Motor neuron (in vitro differentiated cells): ENCODE data around the gene FMN1. TPM values are rescaled to one million over a fixed set of nuclear protein-coding genes. Genes with fewer than 3 reads are reported as not detected.
A peak's percentile ranks its signal among the peaks of the same experiment; 100 is the strongest.

ENCODE experiments used
- ATAC-seq, 8 experiments: fragments of 200-7000 bp; cut with Tn5 transposase; replicated peaks in 6 of 8; 2 replicates each; pipeline ENCODE4 v1.8.0; 2021; ENCODE audit warnings: mild to moderate bottlenecking in 8 of 8, moderate library complexity in 8 of 8
- H3K27ac ChIP-seq, 2 donors: fragments of 250-450 bp; sonication (Bioruptor Pico); 2 replicates each; pipeline ENCODE4 v1.9.0; 2021; ENCODE audit warnings: antibody characterized with exemption in 2 of 2, mild to moderate bottlenecking in 2 of 2, moderate library complexity in 1 of 2
- H3K4me1 ChIP-seq, 2 donors: fragments of 250-450 bp; sonication (Bioruptor Pico); replicated peaks in 1 of 2; 2 replicates each; pipeline ENCODE4 v1.6.1; 2021; ENCODE audit warnings: antibody characterized with exemption in 2 of 2, mild to moderate bottlenecking in 2 of 2, moderate library complexity in 1 of 2
- H3K4me3 ChIP-seq, 5 donors: fragments of 250-450 bp; sonication (Bioruptor Pico); 2 replicates each; pipeline ENCODE4 v1.9.0; 2021; ENCODE audit warnings: antibody characterized with exemption in 5 of 5, mild to moderate bottlenecking in 5 of 5, moderate library complexity in 4 of 5
- WGBS, 10 experiments: fragments of 450-650 bp; shearing (Covaris generic); methylation state at CpG; one replicate each; pipeline ENCODE4 v1.0.0; 2022; 5-methylcytosine and 5-hydroxymethylcytosine counted together
- in situ Hi-C, 9 experiments: fragments of 400-800 bp; cut with MboI; loops; one replicate each; pipeline ENCODE4 v1.15.0; 2021; ENCODE audit warnings: low sequenced_read_pairs in 9 of 9, low pct_unique_long_range_greater_than_20kb in 2 of 9; ENCODE audit not compliant: unreplicated experiment in 9 of 9
- total RNA-seq, 8 experiments: library from RNA; unstranded; fragments of 300-600 nt; gene quantifications; 2 replicates each; pipeline versions ENCODE4 v1.2.3 to v1.2.4, GENCODE V29; 2022

The FMN1 gene
- total RNA-seq, 8 experiments from 2014 or later = 0.27 to 4.2 (median 2.0) TPM

DNA sequence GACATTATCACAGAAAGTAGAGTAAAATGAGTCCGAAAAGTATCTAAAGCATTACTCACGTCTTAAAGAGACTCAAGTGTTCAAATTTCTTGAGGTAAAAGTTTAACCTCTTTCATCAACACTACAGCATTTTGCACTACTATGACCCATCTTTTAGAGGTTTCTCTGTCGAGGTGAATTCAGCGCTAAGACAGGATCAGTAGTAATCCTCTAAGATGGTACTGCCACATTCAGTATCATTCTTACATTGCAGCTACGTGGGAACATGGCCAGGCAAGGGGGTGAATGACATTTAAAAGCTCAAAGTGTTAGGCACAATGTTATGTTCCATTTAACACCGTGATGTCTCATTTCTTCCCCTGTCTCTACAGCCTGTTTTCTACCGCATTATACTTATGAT lies 210.8 kb downstream of the FMN1 start:
- in situ Hi-C loops = loop anchor here in 4 of 9 experiments (25.0 kb wide), 1 partner anchor 321 kb away; no protein-coding TSS in a partner anchor
- Histone ChIP-seq H3K27ac (no peak overlapping the region), H3K4me3 (no peak overlapping the region), H3K4me1 (no peaks in the 10 kb centered on the region)
- no peak for ATAC-seq
- 61 to 98% (median 89%) methylated on average over 2 to 7 of the region's 7 CpGs for WGBS, 10 experiments

DNA sequence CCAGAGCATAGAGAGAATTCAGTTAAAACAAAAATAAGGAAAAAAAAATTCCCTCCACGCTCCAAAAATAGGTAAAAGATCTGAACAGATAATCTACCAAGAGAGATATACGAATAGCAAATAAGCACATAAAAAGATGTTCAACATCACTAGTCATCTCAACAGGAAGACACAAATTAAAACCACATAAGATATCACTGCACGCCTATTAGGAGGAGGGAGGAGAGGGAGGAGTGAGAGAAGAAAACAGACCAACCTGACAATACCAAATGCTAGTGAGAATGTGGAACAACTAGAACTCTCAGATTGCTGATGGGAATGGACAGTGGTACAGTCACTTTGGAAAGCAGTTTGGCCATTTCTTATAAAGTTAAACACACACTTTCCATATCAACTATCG lies 212.5 kb downstream of the FMN1 start:
- WGBS, 10 experiments = 29 to 100% (median 95%) methylated on average over 1 to 4 of the region's 4 CpGs
- Histone ChIP-seq H3K4me3 (no peak overlapping the region), H3K4me1 (no peaks in the 10 kb centered on the region), H3K27ac (no peak overlapping the region)
- ATAC-seq = no peak
- in situ Hi-C loops = loop anchor here in 4 of 9 experiments (25.0 kb wide), 1 partner anchor 320 kb away; no protein-coding TSS in a partner anchor

DNA sequence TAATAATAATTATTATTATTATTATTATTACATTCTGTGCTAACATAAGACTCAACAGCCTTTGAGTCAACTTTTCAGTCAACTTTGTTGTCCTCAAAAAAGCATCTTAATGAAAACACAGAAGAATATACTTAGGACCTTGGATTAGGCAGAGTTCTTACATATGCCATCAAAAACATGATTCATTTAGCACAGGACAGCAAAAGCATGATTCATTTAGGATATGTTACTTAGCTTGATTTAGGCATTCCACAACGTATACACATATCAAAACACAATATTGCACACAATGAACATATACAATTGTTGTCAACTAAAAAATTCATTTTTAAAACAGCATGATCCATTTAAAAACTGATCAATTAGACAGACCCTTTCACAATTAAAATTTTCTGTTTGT lies 213.0 kb downstream of the FMN1 start:
- Histone ChIP-seq H3K4me1 (no peaks in the 10 kb centered on the region), H3K27ac (no peak overlapping the region), H3K4me3 (no peak overlapping the region)
- no peak for ATAC-seq
- in situ Hi-C loops = loop anchor here in 4 of 9 experiments (25.0 kb wide), 1 partner anchor 319 kb away; no protein-coding TSS in a partner anchor
- 0 to 100% (median 93%) methylated on average over 1 of the region's 1 CpG; no CpG with 5 or more reads in 2 of the 10 experiments for WGBS, 10 experiments

DNA sequence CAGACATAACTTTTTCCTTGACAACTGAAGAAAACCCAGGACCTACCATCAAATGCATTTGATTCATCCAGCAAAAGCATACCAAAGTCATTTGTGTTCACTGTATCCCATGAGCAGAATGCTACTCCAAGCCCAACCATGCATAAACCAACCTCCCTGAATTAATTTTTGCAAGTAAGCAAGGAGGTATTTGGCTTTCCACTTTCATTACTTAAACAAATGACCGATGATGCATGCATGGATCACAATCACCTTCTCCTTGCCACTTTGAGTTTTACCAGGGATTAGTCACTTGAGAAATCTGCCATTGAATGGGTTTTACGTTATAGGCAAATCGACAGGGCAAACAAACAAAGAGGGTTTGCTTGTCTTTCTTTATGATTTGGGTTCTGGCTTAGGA lies 214.8 kb downstream of the FMN1 start:
- 0 to 94% (median 74%) methylated on average over 1 to 3 of the region's 3 CpGs; no CpG with 5 or more reads in 1 of the 10 experiments for WGBS, 10 experiments
- in situ Hi-C loops = loop anchor here in 4 of 9 experiments (25.0 kb wide), 1 partner anchor 317 kb away; no protein-coding TSS in a partner anchor
- Histone ChIP-seq H3K4me3 (no peak overlapping the region), H3K4me1 (no peaks in the 10 kb centered on the region), H3K27ac (no peak overlapping the region)
- peak in 2 of 8 experiments; percentile 43 to 63 for ATAC-seq

DNA sequence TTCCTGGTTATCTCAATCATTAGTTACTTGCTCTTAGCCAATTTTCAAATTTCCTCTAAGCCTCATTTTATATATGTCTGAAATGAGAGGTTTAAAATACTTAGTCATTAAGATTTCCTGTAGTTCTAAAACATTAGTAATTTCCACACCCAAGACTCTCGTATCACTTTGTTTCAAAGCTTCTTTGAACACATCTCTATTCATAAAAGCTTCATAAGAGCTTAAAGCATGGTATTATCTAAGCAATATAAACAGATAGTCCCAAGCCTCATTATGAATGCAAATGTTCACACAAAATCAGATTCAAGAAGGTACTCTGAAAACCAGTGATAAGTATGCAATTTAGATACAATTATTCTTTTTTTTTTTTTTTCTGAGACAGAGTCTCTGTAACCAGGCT lies 217.0 kb downstream of the FMN1 start:
- H3K27ac ChIP-seq = no peak overlapping the region
- no peaks in the 10 kb centered on the region for H3K4me1 ChIP-seq
- ATAC-seq = no peak
- no peak overlapping the region for H3K4me3 ChIP-seq
- 0 to 100% (median 69%) methylated on average over 1 of the region's 1 CpG; no CpG with 5 or more reads in 2 of the 10 experiments for WGBS, 10 experiments
- in situ Hi-C loops = loop anchor here in 4 of 9 experiments (25.0 kb wide), 1 partner anchor 315 kb away; no protein-coding TSS in a partner anchor

DNA sequence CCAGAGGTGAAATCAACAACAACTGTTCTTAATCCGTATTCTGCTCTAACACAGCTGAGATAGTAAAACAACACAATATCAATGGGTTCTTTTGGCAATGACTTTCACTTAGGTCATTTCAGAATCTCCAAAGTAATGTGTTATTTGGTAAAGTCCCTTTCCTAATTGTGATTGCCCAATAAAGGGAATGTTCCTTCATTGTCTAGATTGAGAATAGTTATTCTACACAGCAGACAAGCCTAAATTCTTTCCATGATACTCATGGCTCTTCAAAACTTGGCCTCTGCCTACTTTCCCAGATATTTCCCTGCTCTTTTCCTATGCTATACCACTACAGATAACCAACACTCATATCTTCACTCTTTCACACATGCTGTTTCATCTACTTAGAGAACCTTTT lies 219.8 kb downstream of the FMN1 start:
- in situ Hi-C loops = loop anchor here in 4 of 9 experiments (25.0 kb wide), 1 partner anchor 312 kb away; no protein-coding TSS in a partner anchor
- WGBS, 10 experiments = 10 to 100% (median 100%) methylated on average over 1 of the region's 1 CpG; no CpG with 5 or more reads in 3 of the 10 experiments
- no peak for ATAC-seq
- Histone ChIP-seq H3K27ac (no peak overlapping the region), H3K4me3 (no peak overlapping the region), H3K4me1 (no peaks in the 10 kb centered on the region)

DNA sequence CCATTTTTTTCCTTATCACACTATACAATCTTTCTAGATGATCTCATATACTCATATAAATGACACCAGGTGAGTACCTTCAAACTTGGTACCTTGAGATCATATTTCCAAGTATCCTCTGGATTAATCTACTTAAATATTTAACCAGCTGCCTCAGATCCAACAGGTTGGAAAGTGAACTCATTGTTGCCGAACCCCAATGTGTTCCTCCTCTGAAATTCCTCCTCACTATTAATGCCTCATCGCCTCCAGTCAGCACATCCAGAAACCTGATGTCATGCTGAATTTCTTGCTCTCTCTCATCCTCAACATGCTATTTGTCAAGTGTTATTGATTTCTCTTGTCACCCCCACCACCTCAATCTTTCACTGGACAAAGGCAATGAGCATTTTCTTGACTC lies 221.8 kb downstream of the FMN1 start:
- 57 to 100% (median 89%) methylated on average over 1 to 2 of the region's 2 CpGs; no CpG with 5 or more reads in 4 of the 10 experiments for WGBS, 10 experiments
- ATAC-seq = no peak

DNA sequence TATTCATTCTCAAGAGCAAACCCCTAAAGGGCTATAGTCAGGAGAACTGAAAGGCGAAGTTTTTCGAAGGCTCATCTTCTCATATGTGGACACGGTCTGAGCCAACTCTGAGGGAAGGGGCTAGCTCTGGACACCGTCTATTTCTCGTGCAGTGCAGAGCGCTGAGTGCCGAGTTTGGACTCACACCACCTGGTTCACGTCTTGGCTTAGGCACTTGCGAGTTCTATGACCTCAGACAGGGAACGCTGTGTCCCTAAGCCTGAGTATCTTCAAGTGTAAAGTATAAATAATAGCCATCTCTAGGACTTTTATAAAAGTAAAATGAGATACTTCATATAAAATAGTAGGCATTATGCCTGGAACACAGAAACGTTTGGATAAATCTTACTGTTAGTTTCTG lies 223.7 kb downstream of the FMN1 start:
- WGBS, 10 experiments = 56 to 99% (median 79%) methylated on average over 1 to 11 of the region's 11 CpGs
- no peak overlapping the region for H3K27ac ChIP-seq
- no peak for ATAC-seq

More for the DNA sequence above, 221.8 kb downstream of the FMN1 start:
- in situ Hi-C loops = no loop called here
- no peak overlapping the region for H3K4me3 ChIP-seq
- no peaks in the 10 kb centered on the region for H3K4me1 ChIP-seq
- H3K27ac ChIP-seq = no peak overlapping the region

DNA sequence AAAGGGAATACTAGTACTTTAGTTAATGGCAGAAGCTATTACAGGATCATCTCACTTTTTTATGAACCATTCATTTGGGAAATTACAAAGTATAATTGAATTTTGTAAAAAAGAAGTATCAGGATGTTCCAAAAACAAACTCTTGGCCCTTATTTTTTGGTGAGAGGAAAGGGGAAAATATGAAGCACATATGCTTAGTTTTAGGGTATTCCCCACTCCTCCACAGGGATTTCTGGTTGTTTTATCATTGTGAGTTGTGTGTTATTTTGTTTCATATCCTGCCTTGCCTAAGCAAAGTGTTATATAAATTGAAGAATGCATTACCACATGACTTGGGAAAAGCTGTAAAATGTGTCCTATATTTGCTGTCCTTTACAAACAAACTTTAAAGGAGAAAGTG lies 227.0 kb downstream of the FMN1 start:
- H3K27ac ChIP-seq = no peak overlapping the region
- in situ Hi-C loops = no loop called here
- H3K4me1 ChIP-seq = no peaks in the 10 kb centered on the region
- H3K4me3 ChIP-seq = no peak overlapping the region
- no peak for ATAC-seq

More for the DNA sequence above, 223.7 kb downstream of the FMN1 start:
- H3K4me3 ChIP-seq = no peak overlapping the region
- no peaks in the 10 kb centered on the region for H3K4me1 ChIP-seq
- in situ Hi-C loops = no loop called here

DNA sequence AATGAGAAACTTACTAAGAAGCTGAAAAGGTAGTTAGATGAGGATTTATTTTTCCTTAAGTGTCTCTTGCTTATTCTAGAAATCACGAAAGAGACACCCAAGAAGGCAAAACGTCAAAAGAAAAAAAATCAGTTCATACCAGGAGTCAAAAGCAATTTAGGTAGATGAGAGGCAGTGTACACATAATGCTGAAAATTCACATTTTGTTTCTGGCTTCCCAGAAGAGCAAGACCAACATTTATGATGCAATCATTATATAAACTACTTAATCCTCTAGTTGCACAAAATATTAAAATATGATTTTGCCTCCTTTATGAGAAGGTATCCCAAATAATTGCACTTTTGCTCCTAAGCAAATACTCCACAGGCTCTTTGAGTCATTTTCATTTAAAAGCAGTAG lies 228.0 kb downstream of the FMN1 start:
- Histone ChIP-seq H3K4me1 (no peaks in the 10 kb centered on the region), H3K27ac (no peak overlapping the region), H3K4me3 (no peak overlapping the region)
- WGBS, 10 experiments = 4 to 100% (median 81%) methylated on average over 2 of the region's 2 CpGs
- no peak for ATAC-seq
- in situ Hi-C loops = no loop called here

DNA sequence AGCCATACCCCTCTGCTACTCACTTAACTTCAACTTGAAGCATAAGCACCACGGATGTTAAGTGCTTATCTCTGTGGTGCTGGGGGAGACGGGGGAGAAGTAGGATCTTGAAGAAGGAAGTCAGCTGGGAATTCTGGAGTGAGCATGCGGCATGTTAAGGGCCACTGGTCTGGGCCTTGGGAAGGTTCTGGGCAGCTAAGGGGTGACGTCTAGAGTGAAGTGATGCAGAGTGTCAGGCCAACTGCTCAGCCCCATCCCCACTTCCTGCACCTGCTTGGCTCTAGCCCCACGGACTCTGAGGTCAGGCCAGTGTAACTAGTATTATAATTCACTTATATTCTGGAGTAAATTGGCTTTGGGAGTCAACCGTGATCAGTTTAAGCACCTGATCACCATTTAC lies 228.6 kb downstream of the FMN1 start:
- H3K4me1 ChIP-seq = no peaks in the 10 kb centered on the region
- WGBS, 10 experiments = 60 to 100% (median 80%) methylated on average over 1 to 3 of the region's 6 CpGs; no CpG with 5 or more reads in 2 of the 10 experiments
- no peak overlapping the region for H3K27ac ChIP-seq
- in situ Hi-C loops = no loop called here
- no peak for ATAC-seq
- H3K4me3 ChIP-seq = no peak overlapping the region

DNA sequence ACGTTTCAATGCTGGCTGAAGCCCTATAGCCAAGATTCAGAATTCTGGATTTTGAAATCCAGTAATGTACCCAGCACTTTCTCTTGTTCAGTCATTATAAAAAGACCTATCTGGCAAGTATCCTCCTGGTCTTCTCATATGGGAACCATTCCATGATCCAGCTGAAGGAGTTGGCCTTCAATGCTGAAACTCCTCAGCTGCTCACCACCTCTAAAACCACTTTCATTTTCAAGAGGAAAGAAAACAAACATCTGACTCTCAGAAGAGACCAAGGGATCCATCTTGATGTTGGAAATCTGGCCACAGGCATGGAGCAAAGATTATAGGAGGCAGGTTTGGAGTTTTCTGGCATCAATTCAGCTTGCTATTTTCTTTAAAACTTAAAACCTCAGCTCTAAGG lies 235.4 kb downstream of the FMN1 start:
- peak in 2 of 8 experiments; percentile 75 to 80 for ATAC-seq

DNA sequence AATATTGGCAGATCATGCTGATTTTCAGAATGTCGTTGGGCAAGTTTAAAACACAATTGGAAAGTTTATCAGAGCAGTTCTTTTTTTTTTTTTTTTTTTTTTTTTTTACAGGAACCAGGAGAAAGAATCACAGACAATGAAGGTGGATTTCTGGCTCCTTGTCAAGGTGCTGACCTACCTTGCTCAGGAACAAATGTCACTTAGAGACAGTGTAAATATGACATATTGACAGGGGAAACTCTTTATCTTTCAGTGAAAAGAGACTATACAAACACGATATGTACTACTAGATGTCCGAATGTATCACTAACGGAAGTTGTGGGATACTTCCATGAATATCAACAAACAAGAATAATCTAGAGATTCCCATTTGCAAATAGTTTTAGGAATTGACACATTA lies 237.3 kb downstream of the FMN1 start:
- in situ Hi-C loops = loop anchor here in 1 of 9 experiments (10.0 kb wide), 1 partner anchor 302 kb away; no protein-coding TSS in a partner anchor
- no peak overlapping the region for H3K4me3 ChIP-seq
- peaks cover 3 to 6% of the 10 kb centered on the region in 2 donors for H3K4me1 ChIP-seq
- no peak overlapping the region for H3K27ac ChIP-seq
- no peak for ATAC-seq
- WGBS, 10 experiments = 50 to 100% (median 81%) methylated on average over 1 to 4 of the region's 4 CpGs; no CpG with 5 or more reads in 1 of the 10 experiments

More for the DNA sequence above, 235.4 kb downstream of the FMN1 start:
- Histone ChIP-seq H3K27ac (no peak overlapping the region), H3K4me1 (no peaks in the 10 kb centered on the region), H3K4me3 (no peak overlapping the region)
- 14 to 100% (median 100%) methylated on average over 1 of the region's 1 CpG; no CpG with 5 or more reads in 5 of the 10 experiments for WGBS, 10 experiments
- in situ Hi-C loops = loop anchor here in 1 of 9 experiments (10.0 kb wide), 1 partner anchor 304 kb away; no protein-coding TSS in a partner anchor

DNA sequence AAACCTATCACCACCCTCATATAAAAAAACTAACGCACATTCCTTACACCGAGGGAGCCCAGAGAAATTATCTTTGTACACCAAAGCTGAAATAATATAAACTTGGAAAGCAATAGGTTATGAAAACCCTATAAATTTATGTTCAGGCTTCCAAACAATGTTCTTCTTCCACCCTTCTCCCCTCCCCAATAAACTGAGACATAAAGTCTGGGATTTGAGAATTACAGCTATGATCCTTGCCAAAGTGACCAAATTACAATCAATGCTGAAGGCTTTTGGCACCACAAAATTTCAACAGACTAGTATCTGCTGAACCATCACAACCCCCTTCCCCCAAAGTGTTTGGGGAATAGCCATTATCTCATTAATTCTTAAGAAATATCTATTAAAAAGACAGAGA lies 237.8 kb downstream of the FMN1 start:
- Histone ChIP-seq H3K4me1 (peaks cover 3 to 6% of the 10 kb centered on the region in 2 donors), H3K4me3 (no peak overlapping the region), H3K27ac (no peak overlapping the region)
- WGBS, 10 experiments = 33 to 100% (median 100%) methylated on average over 1 to 2 of the region's 2 CpGs; no CpG with 5 or more reads in 6 of the 10 experiments
- ATAC-seq = no peak
- in situ Hi-C loops = loop anchor here in 1 of 9 experiments (10.0 kb wide), 1 partner anchor 302 kb away; no protein-coding TSS in a partner anchor
